CD4-positive, alpha-beta T cell (primary cell): Measurements from ENCODE around the gene SDE2. TPM values are rescaled to one million over a fixed set of nuclear protein-coding genes. Genes with fewer than 3 reads are reported as not detected.

Experiments
- ATAC-seq: fragments of 200-7000 bp; cut with Tn5 transposase; one replicate; pipeline ENCODE4 v1.10.0; 2022; ENCODE audit warnings: mild to moderate bottlenecking; ENCODE audit not compliant: poor library complexity
- CTCF ChIA-PET: fragments of 350-600 bp; sonication (Branson Sonifier 250); formaldehyde crosslinking; loops from one replicate; lab custom pipeline; 2021; ENCODE audit warnings: antibody characterized with exemption, inconsistent platforms; lab: Charles Lee
- POLR2A ChIA-PET: fragments of 350-600 bp; sonication (Branson Sonifier 250); formaldehyde crosslinking; loops from one replicate; lab custom pipeline; 2021; ENCODE audit warnings: antibody characterized with exemption, inconsistent platforms; lab: Charles Lee
- DNase-seq, 14 experiments: peaks; one replicate each; pipeline ENCODE4 v3.0.0-alpha.2; 2013 to 2020; ENCODE audit warnings: mixed read lengths in 2 of 14
- H3K27ac ChIP-seq, 2 donors: one replicate each; pipeline versions ENCODE4 v1.5.1 to v1.7.0; 2013; ENCODE audit warnings: low read length in 2 of 2, low read depth in 1 of 2, mild to moderate bottlenecking in 1 of 2
- H3K27me3 ChIP-seq, 2 experiments: 1 replicate in 1 of 2; 2 replicates in 1 of 2; pipeline versions ENCODE4 v1.6.1 to v1.7.0; 2013; ENCODE audit warnings: low read length in 2 of 2, control low read depth in 1 of 2, mild to moderate bottlenecking in 1 of 2, moderate library complexity in 1 of 2; ENCODE audit not compliant: insufficient read depth in 2 of 2, control insufficient read depth in 1 of 2
- H3K36me3 ChIP-seq: one replicate; pipeline ENCODE4 v1.6.1; 2013; ENCODE audit warnings: low read length, control low read depth; ENCODE audit not compliant: insufficient read depth
- H3K4me1 ChIP-seq: one replicate; pipeline ENCODE4 v1.6.1; 2013; ENCODE audit warnings: low read length, control low read depth; ENCODE audit not compliant: insufficient read depth
- H3K4me3 ChIP-seq: one replicate; pipeline ENCODE4 v1.5.1; 2013; ENCODE audit warnings: mild to moderate bottlenecking, low read length, moderate library complexity
- H3K9me3 ChIP-seq, 2 experiments: 1 replicate in 1 of 2; 2 replicates in 1 of 2; pipeline versions ENCODE4 v1.6.1 to v1.7.0; 2013; ENCODE audit warnings: low read length in 2 of 2, mild to moderate bottlenecking in 2 of 2, control low read depth in 1 of 2, moderate library complexity in 1 of 2; ENCODE audit not compliant: control insufficient read depth in 1 of 2, insufficient read depth in 1 of 2
- H3K27ac Mint-ChIP-seq: one replicate; pipeline ENCODE4 v1.8.0; 2020; ENCODE audit warnings: mixed read lengths
- H3K27me3 Mint-ChIP-seq: one replicate; pipeline ENCODE4 v1.8.0; 2021; ENCODE audit warnings: mixed read lengths
- H3K36me3 Mint-ChIP-seq: one replicate; pipeline ENCODE4 v1.8.0; 2021; ENCODE audit warnings: low read depth, mixed read lengths
- H3K4me1 Mint-ChIP-seq: one replicate; pipeline ENCODE4 v1.8.0; 2021; ENCODE audit warnings: low read depth, mixed read lengths
- H3K4me3 Mint-ChIP-seq: one replicate; pipeline ENCODE4 v1.8.0; 2020; ENCODE audit warnings: mild to moderate bottlenecking, mixed read lengths
- H3K9me3 Mint-ChIP-seq: one replicate; pipeline ENCODE4 v1.8.0; 2020; ENCODE audit warnings: mixed read lengths
- intact Hi-C, 2 experiments: fragments of 100-400 bp; cut with DNase I in 1 of 2; cut with micrococcal nuclease in 1 of 2; formaldehyde crosslinking; loops; one replicate each; pipeline versions ENCODE4 v1.15.1 to v1.9.0; 2023 to 2025; cut with DNase I, micrococcal nuclease
- total RNA-seq, 174 experiments: library from RNA in 2 of 174; stranded (reverse) in 2 of 174; gene quantifications; one replicate each; pipeline ENCODE4 v1.2.3 and lab custom pipeline; 2021 to 2026
- TF ChIP-seq, protein P1 (sequence below): fragments of 200-600 bp; IDR thresholded peaks from one replicate; pipeline ENCODE4 v1.8.0; 2022; ENCODE audit warnings: antibody characterized with exemption, mild to moderate bottlenecking

Gene SDE2
- total RNA-seq, 2 experiments from 2014 or later, result 48.2 to 49.3 TPM

- Mint-ChIP-seq H3K36me3 (no peaks in the 10 kb centered on the region), H3K4me3 (no peak overlapping the region), H3K9me3 (no peaks in the 10 kb centered on the region), H3K4me1 (no peaks in the 10 kb centered on the region), H3K27me3 (no peaks in the 10 kb centered on the region), H3K27ac (no peak overlapping the region)
- TF ChIP-seq, protein P1, sequence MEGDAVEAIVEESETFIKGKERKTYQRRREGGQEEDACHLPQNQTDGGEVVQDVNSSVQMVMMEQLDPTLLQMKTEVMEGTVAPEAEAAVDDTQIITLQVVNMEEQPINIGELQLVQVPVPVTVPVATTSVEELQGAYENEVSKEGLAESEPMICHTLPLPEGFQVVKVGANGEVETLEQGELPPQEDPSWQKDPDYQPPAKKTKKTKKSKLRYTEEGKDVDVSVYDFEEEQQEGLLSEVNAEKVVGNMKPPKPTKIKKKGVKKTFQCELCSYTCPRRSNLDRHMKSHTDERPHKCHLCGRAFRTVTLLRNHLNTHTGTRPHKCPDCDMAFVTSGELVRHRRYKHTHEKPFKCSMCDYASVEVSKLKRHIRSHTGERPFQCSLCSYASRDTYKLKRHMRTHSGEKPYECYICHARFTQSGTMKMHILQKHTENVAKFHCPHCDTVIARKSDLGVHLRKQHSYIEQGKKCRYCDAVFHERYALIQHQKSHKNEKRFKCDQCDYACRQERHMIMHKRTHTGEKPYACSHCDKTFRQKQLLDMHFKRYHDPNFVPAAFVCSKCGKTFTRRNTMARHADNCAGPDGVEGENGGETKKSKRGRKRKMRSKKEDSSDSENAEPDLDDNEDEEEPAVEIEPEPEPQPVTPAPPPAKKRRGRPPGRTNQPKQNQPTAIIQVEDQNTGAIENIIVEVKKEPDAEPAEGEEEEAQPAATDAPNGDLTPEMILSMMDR, result no peak
- H3K27ac ChIP-seq, result no peak overlapping the region
- ChIA-PET CTCF (no interaction called here), POLR2A (no interaction called here)
- no peaks in the 10 kb centered on the region for H3K27me3 ChIP-seq
- no peaks in the 10 kb centered on the region for H3K36me3 ChIP-seq
- intact Hi-C loops, result no loop called here
- ATAC-seq (no peak), DNase-seq (no peak)
- no peaks in the 10 kb centered on the region for H3K9me3 ChIP-seq
- H3K4me1 ChIP-seq, result peaks cover 5% of the 10 kb centered on the region
- H3K4me3 ChIP-seq, result no peak overlapping the region
Measured at GRCh38 chr1:226038661-226039060, 39.5 kb upstream of the SDE2 start.

DNA sequence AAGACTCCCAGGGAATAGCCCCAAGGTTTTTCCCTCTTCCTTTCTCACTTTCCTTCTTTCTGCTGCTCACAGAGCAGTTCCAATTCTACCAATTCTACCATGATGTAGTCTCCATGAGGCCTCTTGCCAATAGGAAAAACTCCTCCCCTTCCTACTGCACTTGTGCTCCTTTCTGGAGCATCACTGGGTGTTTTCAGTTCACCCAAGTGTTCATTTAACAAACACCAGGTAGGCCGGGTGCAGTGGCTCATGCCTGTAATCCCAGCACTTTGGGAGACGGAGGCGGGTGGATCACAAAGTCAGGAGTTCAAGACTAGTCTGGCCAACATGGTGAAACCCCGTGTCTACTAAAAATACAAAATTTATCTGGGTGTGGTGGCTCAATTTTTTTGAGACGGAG is 36.8 kb upstream of the SDE2 start:
- H3K36me3 Mint-ChIP-seq, result no peaks in the 10 kb centered on the region
- ChIA-PET CTCF (no interaction called here), POLR2A (no interaction called here)
- Histone ChIP-seq H3K27ac (no peak overlapping the region), H3K4me3 (no peak overlapping the region), H3K4me1 (no peaks in the 10 kb centered on the region), H3K36me3 (no peaks in the 10 kb centered on the region), H3K27me3 (no peaks in the 10 kb centered on the region), H3K9me3 (no peaks in the 10 kb centered on the region)
- ATAC-seq, result no peak
- no peak for DNase-seq
- H3K27ac Mint-ChIP-seq, result no peak overlapping the region
- no peaks in the 10 kb centered on the region for H3K4me1 Mint-ChIP-seq
- no peaks in the 10 kb centered on the region for H3K27me3 Mint-ChIP-seq
- intact Hi-C loops, result no loop called here
- TF ChIP-seq, protein P1, result no peak
- H3K9me3 Mint-ChIP-seq, result no peaks in the 10 kb centered on the region
- H3K4me3 Mint-ChIP-seq, result no peak overlapping the region

- H3K9me3 ChIP-seq, result no peaks in the 10 kb centered on the region
- no peaks in the 10 kb centered on the region for H3K27me3 ChIP-seq
- ChIA-PET CTCF (no interaction called here), POLR2A (interaction anchor here (1.0 to 2.3 kb wide), 2 partner anchors 27 to 35 kb away, joined by 3 to 12 read pairs; partner anchors contain the start of gene SDE2)
- no peaks in the 10 kb centered on the region for H3K27me3 Mint-ChIP-seq
- no peaks in the 10 kb centered on the region for H3K36me3 Mint-ChIP-seq
- intact Hi-C loops, result no loop called here
- H3K27ac ChIP-seq, result no peak overlapping the region
- no peaks in the 10 kb centered on the region for H3K9me3 Mint-ChIP-seq
- DNase-seq (peak in 3 of 14 experiments; percentile 20 to 79 (median 67)), ATAC-seq (no peak)
- no peak overlapping the region for H3K27ac Mint-ChIP-seq
- no peaks in the 10 kb centered on the region for H3K4me1 ChIP-seq
- H3K4me3 Mint-ChIP-seq, result no peak overlapping the region
- TF ChIP-seq, protein P1, result no peak
- no peak overlapping the region for H3K4me3 ChIP-seq
- no peaks in the 10 kb centered on the region for H3K36me3 ChIP-seq
- H3K4me1 Mint-ChIP-seq, result no peaks in the 10 kb centered on the region
Measured at GRCh38 chr1:226034482-226034881, 35.3 kb upstream of the SDE2 start.
